ENCODE measurements around the gene CEBPB.
A peak's percentile ranks its signal among the peaks of the same experiment; 100 is the strongest.

CEBPB gene

DNA sequence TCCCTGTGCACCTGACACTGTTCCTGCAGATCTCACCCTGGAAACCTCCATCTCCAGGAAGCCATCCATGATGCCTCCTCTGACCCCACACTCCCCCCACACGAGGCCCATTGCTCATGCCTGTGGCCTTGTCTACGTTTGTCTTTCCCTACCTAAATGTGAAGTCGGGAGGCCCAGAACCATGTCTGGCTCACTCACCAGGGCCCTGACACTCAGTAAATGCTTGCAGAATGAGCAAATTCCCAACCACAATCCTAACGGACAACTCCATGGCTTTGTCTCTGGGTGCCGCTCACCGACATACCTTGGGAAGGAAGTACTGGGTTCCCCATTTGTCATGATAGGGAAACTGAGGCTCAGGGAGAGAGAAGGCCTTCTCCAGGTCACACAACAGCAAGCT, 44.4 kb upstream of the CEBPB start:
- DNase-seq (ENCODE audit: low read depth, low spot score) = no peak
- no peak overlapping the region for H3K4me3 ChIP-seq (ENCODE audit: low read depth, low read length)
- in situ Hi-C loops (cut with HindIII; ENCODE audit: low sequenced_read_pairs) = no loop called here
- TF ChIP-seq, protein P1, sequence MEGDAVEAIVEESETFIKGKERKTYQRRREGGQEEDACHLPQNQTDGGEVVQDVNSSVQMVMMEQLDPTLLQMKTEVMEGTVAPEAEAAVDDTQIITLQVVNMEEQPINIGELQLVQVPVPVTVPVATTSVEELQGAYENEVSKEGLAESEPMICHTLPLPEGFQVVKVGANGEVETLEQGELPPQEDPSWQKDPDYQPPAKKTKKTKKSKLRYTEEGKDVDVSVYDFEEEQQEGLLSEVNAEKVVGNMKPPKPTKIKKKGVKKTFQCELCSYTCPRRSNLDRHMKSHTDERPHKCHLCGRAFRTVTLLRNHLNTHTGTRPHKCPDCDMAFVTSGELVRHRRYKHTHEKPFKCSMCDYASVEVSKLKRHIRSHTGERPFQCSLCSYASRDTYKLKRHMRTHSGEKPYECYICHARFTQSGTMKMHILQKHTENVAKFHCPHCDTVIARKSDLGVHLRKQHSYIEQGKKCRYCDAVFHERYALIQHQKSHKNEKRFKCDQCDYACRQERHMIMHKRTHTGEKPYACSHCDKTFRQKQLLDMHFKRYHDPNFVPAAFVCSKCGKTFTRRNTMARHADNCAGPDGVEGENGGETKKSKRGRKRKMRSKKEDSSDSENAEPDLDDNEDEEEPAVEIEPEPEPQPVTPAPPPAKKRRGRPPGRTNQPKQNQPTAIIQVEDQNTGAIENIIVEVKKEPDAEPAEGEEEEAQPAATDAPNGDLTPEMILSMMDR (IDR thresholded peaks at IDR 0.05; ENCODE audit: low read depth, low read length) = no peak

DNA sequence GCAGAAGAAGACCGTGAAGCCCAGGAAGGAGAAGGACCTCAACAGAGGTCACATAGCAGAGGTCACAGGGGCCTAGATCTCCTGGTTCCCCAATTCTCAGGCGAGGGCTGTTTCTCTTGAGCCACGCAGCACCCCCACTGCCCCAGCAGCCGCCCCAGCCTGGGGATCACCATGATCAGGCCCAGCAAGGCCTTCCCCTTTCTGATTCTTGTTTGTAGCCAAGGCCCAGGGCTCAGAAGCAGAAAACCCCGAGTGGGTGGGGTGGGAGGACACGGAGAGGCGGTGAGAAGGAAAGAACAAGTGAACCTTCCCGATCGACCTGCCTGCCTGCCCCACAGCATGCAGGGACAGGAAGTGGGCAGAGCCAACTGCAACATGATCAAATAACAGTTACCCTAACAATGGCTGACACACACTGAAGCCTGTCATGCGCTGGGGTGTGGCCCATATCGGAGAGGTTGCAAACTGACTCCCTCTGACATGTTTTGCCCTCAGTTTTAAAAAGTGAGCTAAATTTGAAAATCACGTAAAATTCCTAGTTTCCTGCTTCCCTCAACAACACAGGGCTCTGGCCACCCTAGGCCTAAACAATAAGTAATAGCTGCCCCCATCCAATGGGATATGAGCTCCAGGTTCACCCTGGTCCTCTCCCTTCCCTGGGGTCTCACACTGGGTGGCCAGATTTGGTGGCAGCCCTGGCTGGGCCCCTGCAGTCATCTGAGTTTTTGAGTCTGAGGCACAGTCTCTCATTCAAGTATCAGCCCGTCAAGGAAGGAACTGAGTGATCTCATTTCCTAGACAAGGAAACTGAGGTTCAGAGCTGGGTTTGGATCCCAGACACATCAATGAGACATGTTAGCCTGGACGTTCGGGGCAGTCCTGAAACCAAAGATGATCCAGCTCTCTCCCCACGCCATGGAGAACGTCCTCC, 43.6 kb upstream of the CEBPB start:
- no peak overlapping the region for H3K4me3 ChIP-seq (ENCODE audit: low read depth, low read length)
- in situ Hi-C loops (cut with HindIII; ENCODE audit: low sequenced_read_pairs) = no loop called here
- DNase-seq (ENCODE audit: low read depth, low spot score) = peak; percentile 28
- TF ChIP-seq, protein P1 (IDR thresholded peaks at IDR 0.05; ENCODE audit: low read depth, low read length) = no peak

DNA sequence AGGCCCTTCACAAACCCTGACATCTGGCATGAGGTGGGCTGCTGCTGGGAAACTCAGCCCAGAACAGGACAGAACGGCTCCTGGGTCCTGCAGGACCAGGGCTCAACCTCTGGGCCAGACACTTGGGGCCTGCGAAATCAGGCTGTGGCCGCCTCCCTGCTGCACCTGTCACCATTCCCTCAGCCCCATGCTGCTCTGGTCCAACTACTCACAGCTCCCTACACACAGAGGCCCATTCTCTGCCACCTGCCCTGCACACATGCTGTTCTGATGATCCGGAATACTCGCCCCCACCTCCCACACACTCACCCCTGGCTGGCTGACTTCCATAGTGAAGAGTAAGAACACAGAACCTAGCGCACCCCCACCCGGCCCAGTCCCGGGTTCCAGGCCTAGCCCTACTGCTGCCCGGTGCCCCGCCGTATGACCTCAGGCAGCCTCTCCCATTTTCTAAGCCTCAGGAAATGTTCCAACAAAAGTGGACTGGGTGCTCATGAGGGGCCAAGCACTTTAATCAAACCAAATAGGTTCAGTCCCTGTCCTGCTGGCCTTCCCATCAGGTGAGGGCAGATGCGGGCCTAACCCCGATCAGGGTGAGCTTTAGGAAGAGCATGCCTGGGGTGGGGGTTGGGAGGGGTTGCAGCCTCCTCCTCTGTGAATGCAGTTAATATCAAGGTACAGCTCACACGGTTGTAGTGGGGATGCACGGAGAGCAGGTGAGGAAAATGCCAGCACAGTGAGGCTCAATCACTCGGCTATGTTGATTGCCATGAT, 41.0 kb upstream of the CEBPB start:
- no peak for DNase-seq (ENCODE audit: low read depth, low spot score)
- TF ChIP-seq, protein P1 (IDR thresholded peaks at IDR 0.05; ENCODE audit: low read depth, low read length) = no peak
- H3K4me3 ChIP-seq (ENCODE audit: low read depth, low read length) = no peak overlapping the region
- in situ Hi-C loops (cut with HindIII; ENCODE audit: low sequenced_read_pairs) = no loop called here

DNA sequence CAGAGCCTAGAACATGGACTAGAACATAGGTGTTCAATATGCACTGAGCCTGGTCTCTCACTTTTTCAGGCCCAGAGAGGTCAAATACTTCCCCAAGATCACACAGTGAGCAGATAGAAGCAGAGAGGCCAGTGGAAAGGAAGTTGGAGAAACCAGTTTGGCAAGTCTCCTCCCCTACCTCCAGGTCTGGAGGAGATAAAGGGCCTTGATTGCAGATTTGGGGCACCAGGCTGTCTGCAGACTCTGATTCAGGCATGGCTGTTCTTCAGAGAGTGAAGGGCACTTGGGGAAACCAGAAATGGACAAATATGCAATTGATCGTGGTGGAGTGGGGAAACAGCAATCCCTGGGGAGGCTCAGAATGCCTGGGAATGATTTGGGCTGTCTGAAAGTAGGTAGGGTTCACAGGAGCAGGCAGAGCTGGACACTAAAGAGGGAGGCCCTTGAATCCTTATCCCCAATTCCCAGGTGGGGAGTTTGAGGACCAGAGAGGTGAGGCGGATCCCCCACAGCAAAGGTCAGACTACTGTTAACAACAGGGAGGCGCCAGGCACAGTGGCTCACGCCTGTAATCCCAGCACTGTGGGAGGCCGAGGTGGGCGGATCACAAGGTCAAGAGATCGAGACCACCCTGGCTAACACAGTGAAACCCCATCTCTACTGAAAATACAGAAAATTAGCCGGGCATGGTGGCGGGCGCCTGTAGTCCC, 39.4 kb upstream of the CEBPB start:
- H3K4me3 ChIP-seq (ENCODE audit: low read depth, low read length) = no peak overlapping the region
- TF ChIP-seq, protein P1 (IDR thresholded peaks at IDR 0.05; ENCODE audit: low read depth, low read length) = no peak

DNA sequence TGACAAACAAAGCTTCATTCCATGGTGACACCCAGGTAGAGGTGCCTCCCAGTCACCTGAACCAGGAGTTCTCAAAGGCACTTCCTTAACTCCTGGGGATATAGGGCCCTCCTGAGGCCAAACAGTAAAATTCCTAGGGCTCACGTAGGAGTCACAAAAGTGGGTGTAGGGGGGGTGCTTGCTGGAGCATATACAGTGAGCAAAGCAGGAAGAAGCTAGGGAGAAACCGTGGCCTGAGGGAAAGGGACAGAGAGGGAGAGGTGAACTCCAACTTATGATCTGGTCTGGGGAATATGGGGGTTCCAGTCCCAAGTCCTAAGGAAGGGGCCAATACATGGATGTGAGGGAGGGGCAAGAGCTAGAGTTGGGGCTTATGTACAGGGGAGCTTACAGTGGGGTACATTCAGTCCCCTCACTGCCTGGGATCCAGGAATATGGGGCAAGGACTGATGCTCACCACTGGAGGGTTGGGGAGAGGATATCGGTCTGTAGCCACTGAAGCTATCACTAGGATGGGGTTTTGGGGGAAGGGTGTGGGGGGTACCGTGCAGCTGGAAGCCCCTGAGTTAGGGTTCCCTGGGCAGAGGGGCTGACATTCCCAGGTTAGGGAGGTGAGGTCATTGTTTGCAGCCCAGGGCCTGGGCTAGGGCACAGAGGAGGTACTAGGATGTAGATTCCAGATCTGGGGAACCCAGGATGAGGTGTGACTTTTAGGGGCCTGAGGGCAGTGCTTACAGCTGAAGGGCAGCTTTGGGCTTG, 38.1 kb upstream of the CEBPB start:
- peak overlapping the region; percentile 73 for H3K4me3 ChIP-seq (ENCODE audit: low read depth, low read length)
- in situ Hi-C loops (cut with HindIII; ENCODE audit: low sequenced_read_pairs) = no loop called here
- TF ChIP-seq, protein P1 (IDR thresholded peaks at IDR 0.05; ENCODE audit: low read depth, low read length) = no peak
- DNase-seq (ENCODE audit: low read depth, low spot score) = no peak

More for the DNA sequence above, 39.4 kb upstream of the CEBPB start:
- no peak for DNase-seq (ENCODE audit: low read depth, low spot score)
- in situ Hi-C loops (cut with HindIII; ENCODE audit: low sequenced_read_pairs) = no loop called here

DNA sequence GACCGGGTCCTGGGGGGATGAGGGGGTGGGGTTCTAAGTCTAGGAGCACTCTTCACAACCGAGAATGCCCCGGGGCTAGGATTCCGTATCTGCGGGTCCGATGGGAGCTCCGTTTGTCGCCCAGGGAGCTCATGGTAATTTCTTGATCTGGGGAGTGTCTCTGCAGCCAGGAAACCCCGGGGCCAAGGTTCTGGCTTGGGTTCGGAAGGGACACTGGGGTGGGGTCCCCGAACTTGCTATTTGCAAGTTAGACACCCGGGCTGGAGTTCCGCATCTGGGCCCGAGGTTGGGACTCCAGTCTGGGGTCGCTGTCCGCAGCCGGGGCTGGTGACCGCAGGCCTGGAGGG, 37.5 kb upstream of the CEBPB start:
- in situ Hi-C loops (cut with HindIII; ENCODE audit: low sequenced_read_pairs) = no loop called here
- TF ChIP-seq, protein P1 (IDR thresholded peaks at IDR 0.05; ENCODE audit: low read depth, low read length) = no peak
- peak overlapping the region; percentile 73 for H3K4me3 ChIP-seq (ENCODE audit: low read depth, low read length)
- DNase-seq (ENCODE audit: low read depth, low spot score) = no peak
